ENCODE data around the gene POU2F3. TPM values are rescaled to one million over a fixed set of nuclear protein-coding genes. Genes with fewer than 3 reads are reported as not detected.

Gene POU2F3
- total and polyA plus RNA-seq, 2 of the 8 experiments (the other 6 are each of a cell fraction or from before 2014, with no cell fraction given), result 1.0 to 2.1 TPM

DNA sequence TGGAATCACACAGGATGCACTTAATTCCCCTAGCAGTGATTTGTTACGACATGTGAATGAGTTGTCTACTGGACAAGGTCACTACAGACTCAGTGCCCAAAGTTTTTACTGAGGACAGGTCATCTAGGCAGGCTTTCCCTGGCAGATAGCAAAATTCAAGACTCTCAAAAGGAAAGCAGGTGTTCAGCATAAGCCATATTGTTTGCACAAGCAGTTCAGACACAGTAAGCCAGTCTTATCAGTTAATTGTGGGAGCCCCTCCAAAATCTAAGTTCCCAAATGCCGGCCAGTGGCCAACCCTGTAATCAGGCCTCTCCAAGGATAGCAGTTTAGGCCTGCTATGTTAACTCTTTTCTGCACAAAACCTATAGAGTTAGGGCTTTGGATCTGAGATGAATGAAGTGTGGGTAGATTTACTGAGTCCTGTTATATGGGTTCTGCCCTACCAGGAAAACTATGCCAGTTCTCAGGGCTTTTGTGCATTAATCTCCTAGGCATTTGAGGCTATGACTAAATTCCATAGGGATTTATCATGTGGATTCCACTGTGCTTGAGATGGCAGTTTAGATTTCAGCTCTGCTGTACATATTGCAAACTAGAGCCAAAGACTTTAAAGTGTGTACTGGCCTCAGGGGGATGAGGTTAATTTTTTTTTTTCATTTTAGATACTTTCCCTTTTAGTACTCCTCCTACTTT is 91.5 kb downstream of the POU2F3 start:
- peaks cover 0 to 10% (median 3%) of the 10 kb centered on the region in 4 experiments; a peak in 4 of 8 replicates for H3K36me3 ChIP-seq (ENCODE audit: control insufficient read depth in 2 of 4, insufficient read depth in 4 of 4, low read length in 3 of 4)
- H2BK5ac ChIP-seq (ENCODE audit: low read depth, low read length), result no peak overlapping the region
- CTCF ChIA-PET (ENCODE audit: partially characterized antibody), result interaction anchor here (1.1 to 1.2 kb wide), 2 partner anchors 28 to 156 kb away, joined by 3 to 4 read pairs; no protein-coding TSS in a partner anchor
- no peaks in the 10 kb centered on the region; a peak in 1 of 4 replicates for H3K79me2 ChIP-seq (ENCODE audit: control insufficient read depth in 1 of 2, insufficient read depth in 2 of 2, low read length in 2 of 2)
- peaks cover 5% of the 10 kb centered on the region for H3K23me2 ChIP-seq (ENCODE audit: low read depth, low read length)
- no peak overlapping the region for H3K27ac ChIP-seq (ENCODE audit: low read depth, low read length)
- no peak overlapping the region for H3K18ac ChIP-seq (ENCODE audit: extremely low read depth, low read length)
- no peak overlapping the region for H2BK120ac ChIP-seq (replicated peaks; ENCODE audit: low read depth, low read length)
- FAIRE-seq (no peak), DNase-seq (ENCODE audit: low read depth in 1 of 2, low spot score in 2 of 2) (no peak)
- no peak overlapping the region for H3K4ac ChIP-seq (replicated peaks; ENCODE audit: insufficient read length, low read depth, low read length)
- H4K8ac ChIP-seq (ENCODE audit: extremely low read depth, insufficient read depth, low read length), result no peak overlapping the region
- no peak overlapping the region for H3K4me3 ChIP-seq (ENCODE audit: extremely low read depth in 1 of 4, insufficient read depth in 2 of 4, low read depth in 3 of 4, low read length in 4 of 4)
- H2AK5ac ChIP-seq (ENCODE audit: low read depth, low read length), result no peak overlapping the region
- no peak overlapping the region for H3K23ac ChIP-seq (ENCODE audit: insufficient read length)
- no peak overlapping the region for H3K56ac ChIP-seq (replicated peaks; ENCODE audit: insufficient read length, low read depth, low read length)
- H4K91ac ChIP-seq (replicated peaks; ENCODE audit: insufficient read length, low read length), result no peak overlapping the region
- H2BK12ac ChIP-seq (ENCODE audit: low read depth, low read length), result no peak overlapping the region
- WGBS, 2 experiments (ENCODE audit: extremely low coverage in 1 of 2, insufficient coverage in 1 of 2, insufficient read length in 1 of 2, insufficient replicate concordance in 2 of 2, low coverage in 1 of 2, low lambda C conversion rate in 2 of 2, missing lambda C conversion rate in 1 of 2), result 100% methylated on average over 2 of the region's 2 CpGs; no CpG with 5 or more reads in 1 of the 2 experiments
- no peak overlapping the region for H4K5ac ChIP-seq (ENCODE audit: insufficient read length, low read depth, low read length)
- no peaks in the 10 kb centered on the region for H3K9me3 ChIP-seq (ENCODE audit: insufficient read depth in 2 of 2, low read depth in 1 of 2, low read length in 1 of 2)
- POLR2A ChIA-PET (ENCODE audit: partially characterized antibody), result no interaction called here
- no peak overlapping the region for H2BK20ac ChIP-seq (ENCODE audit: low read length)
- no peak overlapping the region for H3K9ac ChIP-seq (replicated peaks in 1 of 4; ENCODE audit: extremely low read depth in 1 of 4, low read depth in 3 of 4, low read length in 3 of 4)
- H3K79me1 ChIP-seq (ENCODE audit: low read depth, low read length), result peaks cover 2% of the 10 kb centered on the region; the same call in 1 of the 2 replicates
- H3K4me2 ChIP-seq (ENCODE audit: insufficient read depth in 1 of 2, low read depth in 2 of 2, low read length in 2 of 2), result no peak overlapping the region
- no peaks in the 10 kb centered on the region for H4K20me1 ChIP-seq (replicated peaks in 1 of 2; ENCODE audit: control insufficient read depth in 1 of 2, insufficient read depth in 2 of 2, low read length in 2 of 2)
- no peaks in the 10 kb centered on the region for H3K27me3 ChIP-seq (replicated peaks in 1 of 4; ENCODE audit: control insufficient read depth in 3 of 4, extremely low read depth in 1 of 4, insufficient read depth in 3 of 4, low read length in 3 of 4)
- no peak overlapping the region for H2BK15ac ChIP-seq (ENCODE audit: low read length)
- no peak for TF ChIP-seq GTF2F1 (IDR thresholded peaks at IDR 0.05; ENCODE audit: borderline replicate concordance, low read depth, low read length)
- TF ChIP-seq KDM5A (IDR thresholded peaks at IDR 0.05; ENCODE audit: low read length), result no peak
- no peak for TF ChIP-seq CEBPB (IDR thresholded peaks at IDR 0.05; ENCODE audit: low read depth, low read length)
- TF ChIP-seq, protein P1, sequence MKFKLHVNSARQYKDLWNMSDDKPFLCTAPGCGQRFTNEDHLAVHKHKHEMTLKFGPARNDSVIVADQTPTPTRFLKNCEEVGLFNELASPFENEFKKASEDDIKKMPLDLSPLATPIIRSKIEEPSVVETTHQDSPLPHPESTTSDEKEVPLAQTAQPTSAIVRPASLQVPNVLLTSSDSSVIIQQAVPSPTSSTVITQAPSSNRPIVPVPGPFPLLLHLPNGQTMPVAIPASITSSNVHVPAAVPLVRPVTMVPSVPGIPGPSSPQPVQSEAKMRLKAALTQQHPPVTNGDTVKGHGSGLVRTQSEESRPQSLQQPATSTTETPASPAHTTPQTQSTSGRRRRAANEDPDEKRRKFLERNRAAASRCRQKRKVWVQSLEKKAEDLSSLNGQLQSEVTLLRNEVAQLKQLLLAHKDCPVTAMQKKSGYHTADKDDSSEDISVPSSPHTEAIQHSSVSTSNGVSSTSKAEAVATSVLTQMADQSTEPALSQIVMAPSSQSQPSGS (IDR thresholded peaks at IDR 0.05; ENCODE audit: low read length), result no peak
- no peak for TF ChIP-seq RFX5 (IDR thresholded peaks at IDR 0.05; ENCODE audit: borderline replicate concordance, low read depth, low read length)
- TF ChIP-seq TAF1 (IDR thresholded peaks at IDR 0.05; ENCODE audit: low read depth, low read length), result no peak
- no peak for TF ChIP-seq BACH1 (IDR thresholded peaks at IDR 0.05; ENCODE audit: low read length)
- TF ChIP-seq BRCA1 (IDR thresholded peaks at IDR 0.05; ENCODE audit: low read depth, low read length), result no peak
- no peak for TF ChIP-seq RXRA (IDR thresholded peaks at IDR 0.05; ENCODE audit: insufficient read depth, low read depth, low read length)
- no peak for TF ChIP-seq EZH2 (IDR thresholded peaks at IDR 0.05; ENCODE audit: low read depth, low read length, severe bottlenecking)
- no peak overlapping the region for H3K14ac ChIP-seq (ENCODE audit: insufficient read length)
- peaks cover 0 to 3% (median 0%) of the 10 kb centered on the region in 4 experiments; a peak in 2 of 7 replicates for H3K4me1 ChIP-seq (replicated peaks in 1 of 4; ENCODE audit: control insufficient read depth in 3 of 4, insufficient read depth in 4 of 4, low read length in 3 of 4)
- H2AFZ ChIP-seq (ENCODE audit: low read length), result no peak overlapping the region
